K562 (cell line): ENCODE measurements around the gene ZNF83. TPM values are rescaled to one million over a fixed set of nuclear protein-coding genes. Genes with fewer than 3 reads are reported as not detected.

ENCODE experiments used
- CBX3 ChIP-seq, 2 experiments: IDR thresholded peaks; 1 replicate in 1 of 2; 2 replicates in 1 of 2; pipeline ENCODE4 v1.6.1; 2012; ENCODE audit warnings: inconsistent platforms in 2 of 2, low read length in 2 of 2, borderline replicate concordance in 1 of 2, control low read depth in 1 of 2
- ELF4 ChIP-seq: fragments of 450-650 bp; formaldehyde crosslinking; IDR thresholded peaks from 2 replicates; pipeline ENCODE4 v1.4.0; 2022; ENCODE audit warnings: missing genetic modification characterization
- FOXA3 ChIP-seq, 2 experiments: fragments of 450-650 bp in 1 of 2; sonication (generic) in 1 of 2; formaldehyde crosslinking; IDR thresholded peaks in 1 of 2; conservative IDR thresholded peaks in 1 of 2; 2 replicates each; pipeline versions ENCODE4 v1.4.0 to v1.8.0; 2020 to 2022; ENCODE audit warnings: mild to moderate bottlenecking in 2 of 2, missing genetic modification reagents in 1 of 2
- GTF2E2 ChIP-seq: fragments of 200-800 bp; sonication (Bioruptor generic); IDR thresholded peaks from 2 replicates; pipeline ENCODE4 v1.6.1; 2016; ENCODE audit warnings: missing genetic modification characterization, missing compliant biosample characterization
- POLR2B ChIP-seq: fragments of 450-650 bp; IDR thresholded peaks from 2 replicates; pipeline ENCODE4 v1.6.1; 2018; ENCODE audit warnings: low read depth; ENCODE audit not compliant: partially characterized antibody
- POLR2G ChIP-seq: fragments of 200-400 bp; formaldehyde crosslinking; IDR thresholded peaks from 2 replicates; pipeline ENCODE4 v1.6.1; 2017; ENCODE audit warnings: low read depth, mild to moderate bottlenecking, antibody characterized with exemption, low read length, moderate library complexity
- RUNX1 ChIP-seq: sonication (generic); IDR thresholded peaks from 2 replicates; pipeline ENCODE4 v1.6.1; 2016; ENCODE audit warnings: antibody characterized with exemption, low read depth
- SMAD3 ChIP-seq: fragments of 450-650 bp; formaldehyde crosslinking; conservative IDR thresholded peaks from 2 replicates; pipeline ENCODE4 v1.4.0; 2020; ENCODE audit warnings: mild to moderate bottlenecking
- SRSF9 ChIP-seq: fragments of 200-400 bp; formaldehyde crosslinking; IDR thresholded peaks from 2 replicates; pipeline ENCODE4 v1.6.1; 2017; ENCODE audit warnings: low read depth, low read length, borderline replicate concordance
- STAT5A ChIP-seq: IDR thresholded peaks from 2 replicates; pipeline ENCODE4 v1.6.1; 2012; ENCODE audit warnings: low read length, inconsistent platforms, borderline replicate concordance
- TCF7L2 ChIP-seq: fragments of 150-350 bp; IDR thresholded peaks from 2 replicates; pipeline ENCODE4 v1.6.1; 2016; ENCODE audit warnings: low read depth, mild to moderate bottlenecking, low read length, moderate library complexity
- TOE1 ChIP-seq, 2 experiments: fragments of 450-650 bp in 1 of 2; sonication (generic) in 1 of 2; formaldehyde crosslinking in 1 of 2; IDR thresholded peaks; 2 replicates each; pipeline versions ENCODE4 v1.7.1 to v1.8.0; 2016 to 2022; ENCODE audit warnings: borderline replicate concordance in 2 of 2, mild to moderate bottlenecking in 2 of 2, antibody characterized with exemption in 1 of 2, inconsistent platforms in 1 of 2, low read depth in 1 of 2, missing genetic modification reagents in 1 of 2, moderate library complexity in 1 of 2
- XRCC3 ChIP-seq: fragments of 450-650 bp; IDR thresholded peaks from 2 replicates; pipeline ENCODE4 v1.6.1; 2017; ENCODE audit warnings: mild to moderate bottlenecking, moderate library complexity
- XRCC4 ChIP-seq: IDR thresholded peaks from one replicate; pipeline ENCODE4 v1.6.1; 2011; ENCODE audit not compliant: insufficient read depth, insufficient read length; ENCODE audit errors: extremely low read depth
- ZNF239 ChIP-seq: fragments of 250-450 bp; sonication (Bioruptor Pico); IDR thresholded peaks from 2 replicates; pipeline ENCODE4 v1.4.0; 2020; ENCODE audit warnings: mild to moderate bottlenecking
- ZNF354B ChIP-seq: fragments of 250-450 bp; sonication (Bioruptor Pico); IDR thresholded peaks from 2 replicates; pipeline ENCODE4 v1.4.0; 2020
- polyA plus RNA-seq, 8 experiments: library from polyadenylated mRNA; depleted of rRNA in 4 of 8; stranded (reverse) in 5 of 8; unstranded in 3 of 8; fragments of >200 nt; fragmentation: Nextera tagmentation in 2 of 8; fragmentation: Illumina TruSeq in 1 of 8; extraction: Ambion mirVana in 2 of 8; extraction: Trizol in 1 of 8; gene quantifications; 2 replicates each; pipeline versions ENCODE4 v1.2.1 to v1.2.3, GENCODE V29; 2011 to 2014; ENCODE audit warnings: inconsistent platforms in 1 of 8, missing spikeins in 1 of 8
- total RNA-seq, 7 experiments: library from RNA; depleted of rRNA in 6 of 7; stranded (reverse); fragments of >200 nt in 6 of 7; fragmentation: Illumina TruSeq in 2 of 7; extraction: Trizol in 2 of 7; gene quantifications; 2 replicates each; pipeline versions ENCODE4 v1.2.1 to v1.2.3, GENCODE V29; 2011 to 2021; ENCODE audit warnings: low replicate concordance in 1 of 7
- TF ChIP-seq, protein P1 (sequence below): fragments of 450-650 bp; IDR thresholded peaks from 2 replicates; pipeline ENCODE4 v1.6.1; 2016; ENCODE audit warnings: borderline replicate concordance
- TF ChIP-seq, protein P2 (sequence below): fragments of 250-450 bp; sonication (Bioruptor Pico); IDR thresholded peaks from 2 replicates; pipeline ENCODE4 v1.4.0; 2020; ENCODE audit warnings: mild to moderate bottlenecking, moderate library complexity
- TF ChIP-seq, protein P3 (sequence below): sonication (generic); formaldehyde crosslinking; IDR thresholded peaks from 2 replicates; pipeline ENCODE4 v1.8.0; 2022; ENCODE audit warnings: missing genetic modification reagents, mild to moderate bottlenecking, moderate library complexity, borderline replicate concordance
- TF ChIP-seq, protein P4 (sequence below): fragments of 250-450 bp; sonication (Bioruptor Pico); IDR thresholded peaks from 2 replicates; pipeline ENCODE4 v1.5.0; 2021

ZNF83 gene
- total and polyA plus RNA-seq, 9 of the 15 experiments (the other 6 are each of a cell fraction or from before 2014, with no cell fraction given) = 18.6 to 74.3 (median 51.9) TPM

DNA sequence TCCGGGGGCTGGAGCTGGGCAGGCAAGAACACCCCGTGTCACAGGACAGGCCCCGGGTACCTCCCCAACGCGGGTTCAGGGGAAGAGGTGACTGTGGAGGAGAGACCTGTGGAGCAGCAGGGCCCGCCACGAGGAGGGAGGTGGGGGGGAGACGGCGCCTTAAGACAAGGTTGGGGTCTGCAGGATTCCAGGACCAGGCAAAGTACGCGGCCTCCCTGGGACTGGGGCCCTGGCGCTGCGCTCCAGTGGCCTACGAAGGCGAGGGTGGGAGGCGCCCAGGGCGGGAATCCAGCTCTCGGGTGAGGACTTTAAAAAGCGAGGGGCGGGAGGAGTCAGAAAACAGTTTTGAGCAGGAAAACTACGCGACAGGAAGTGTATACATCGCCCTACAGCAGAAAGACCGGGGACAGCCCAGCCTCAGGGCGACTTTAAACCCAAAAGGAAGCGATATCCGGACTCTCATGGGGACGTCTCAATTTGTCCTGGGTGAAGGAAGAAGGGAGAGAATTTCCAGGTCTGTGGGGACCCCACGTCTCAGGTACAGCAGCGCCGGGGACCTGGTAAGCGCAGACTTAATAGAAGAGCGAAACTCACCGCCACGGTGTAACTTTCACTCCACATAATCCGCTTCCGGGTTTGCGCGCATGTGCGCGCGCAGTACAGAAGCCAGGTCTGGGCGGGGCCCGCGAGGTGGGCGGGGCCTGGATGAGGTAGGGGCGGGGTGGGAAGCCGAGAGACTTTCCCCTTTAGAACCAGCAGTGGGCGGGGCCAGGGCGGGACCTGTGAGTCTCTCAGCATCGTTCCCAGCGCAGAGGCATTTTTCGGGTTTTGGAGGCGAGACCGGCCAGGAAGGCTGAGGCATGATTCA is at the start of gene ZNF83 (continued):
- TF ChIP-seq, protein P1, sequence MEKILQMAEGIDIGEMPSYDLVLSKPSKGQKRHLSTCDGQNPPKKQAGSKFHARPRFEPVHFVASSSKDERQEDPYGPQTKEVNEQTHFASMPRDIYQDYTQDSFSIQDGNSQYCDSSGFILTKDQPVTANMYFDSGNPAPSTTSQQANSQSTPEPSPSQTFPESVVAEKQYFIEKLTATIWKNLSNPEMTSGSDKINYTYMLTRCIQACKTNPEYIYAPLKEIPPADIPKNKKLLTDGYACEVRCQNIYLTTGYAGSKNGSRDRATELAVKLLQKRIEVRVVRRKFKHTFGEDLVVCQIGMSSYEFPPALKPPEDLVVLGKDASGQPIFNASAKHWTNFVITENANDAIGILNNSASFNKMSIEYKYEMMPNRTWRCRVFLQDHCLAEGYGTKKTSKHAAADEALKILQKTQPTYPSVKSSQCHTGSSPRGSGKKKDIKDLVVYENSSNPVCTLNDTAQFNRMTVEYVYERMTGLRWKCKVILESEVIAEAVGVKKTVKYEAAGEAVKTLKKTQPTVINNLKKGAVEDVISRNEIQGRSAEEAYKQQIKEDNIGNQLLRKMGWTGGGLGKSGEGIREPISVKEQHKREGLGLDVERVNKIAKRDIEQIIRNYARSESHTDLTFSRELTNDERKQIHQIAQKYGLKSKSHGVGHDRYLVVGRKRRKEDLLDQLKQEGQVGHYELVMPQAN = peak; percentile 77
- TF ChIP-seq, protein P2, sequence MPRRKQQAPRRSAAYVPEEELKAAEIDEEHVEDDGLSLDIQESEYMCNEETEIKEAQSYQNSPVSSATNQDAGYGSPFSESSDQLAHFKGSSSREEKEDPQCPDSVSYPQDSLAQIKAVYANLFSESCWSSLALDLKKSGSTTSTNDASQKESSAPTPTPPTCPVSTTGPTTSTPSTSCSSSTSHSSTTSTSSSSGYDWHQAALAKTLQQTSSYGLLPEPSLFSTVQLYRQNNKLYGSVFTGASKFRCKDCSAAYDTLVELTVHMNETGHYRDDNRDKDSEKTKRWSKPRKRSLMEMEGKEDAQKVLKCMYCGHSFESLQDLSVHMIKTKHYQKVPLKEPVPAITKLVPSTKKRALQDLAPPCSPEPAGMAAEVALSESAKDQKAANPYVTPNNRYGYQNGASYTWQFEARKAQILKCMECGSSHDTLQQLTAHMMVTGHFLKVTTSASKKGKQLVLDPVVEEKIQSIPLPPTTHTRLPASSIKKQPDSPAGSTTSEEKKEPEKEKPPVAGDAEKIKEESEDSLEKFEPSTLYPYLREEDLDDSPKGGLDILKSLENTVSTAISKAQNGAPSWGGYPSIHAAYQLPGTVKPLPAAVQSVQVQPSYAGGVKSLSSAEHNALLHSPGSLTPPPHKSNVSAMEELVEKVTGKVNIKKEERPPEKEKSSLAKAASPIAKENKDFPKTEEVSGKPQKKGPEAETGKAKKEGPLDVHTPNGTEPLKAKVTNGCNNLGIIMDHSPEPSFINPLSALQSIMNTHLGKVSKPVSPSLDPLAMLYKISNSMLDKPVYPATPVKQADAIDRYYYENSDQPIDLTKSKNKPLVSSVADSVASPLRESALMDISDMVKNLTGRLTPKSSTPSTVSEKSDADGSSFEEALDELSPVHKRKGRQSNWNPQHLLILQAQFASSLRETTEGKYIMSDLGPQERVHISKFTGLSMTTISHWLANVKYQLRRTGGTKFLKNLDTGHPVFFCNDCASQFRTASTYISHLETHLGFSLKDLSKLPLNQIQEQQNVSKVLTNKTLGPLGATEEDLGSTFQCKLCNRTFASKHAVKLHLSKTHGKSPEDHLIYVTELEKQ (CRISPR knock-in tag) = no peak
- TF ChIP-seq STAT5A (no peak), ELF4 (CRISPR knock-in tag) (0 out of 2 replicates have a peak, but pooled peaks have one; percentile 16), XRCC3 (no peak), POLR2G (peak; percentile 71), TOE1 (IDR thresholded peaks at IDR 0.05; ENCODE audit: borderline replicate concordance) (0 out of 2 replicates have a peak, but pooled peaks have one; percentile 18), TOE1 (CRISPR knock-in tag; IDR thresholded peaks at IDR 0.05; ENCODE audit: borderline replicate concordance, low read depth) (no peak), RUNX1 (no peak), GTF2E2 (tag) (peak; percentile 60; the same call in 1 of the 2 replicates), TCF7L2 (no peak), SRSF9 (no peak), FOXA3 (CRISPR knock-in tag; conservative IDR thresholded peaks at IDR 0.05 in 1 of 2, IDR thresholded peaks at IDR 0.05 in 1 of 2) (no peak), ZNF354B (CRISPR knock-in tag) (no peak), ZNF239 (no peak), CBX3 (IDR thresholded peaks at IDR 0.05; ENCODE audit: borderline replicate concordance in 1 of 2, low read length in 2 of 2) (no peak), SMAD3 (CRISPR knock-in tag) (no peak), XRCC4 (no peak), POLR2B (peak; percentile 69)
- TF ChIP-seq, protein P3, sequence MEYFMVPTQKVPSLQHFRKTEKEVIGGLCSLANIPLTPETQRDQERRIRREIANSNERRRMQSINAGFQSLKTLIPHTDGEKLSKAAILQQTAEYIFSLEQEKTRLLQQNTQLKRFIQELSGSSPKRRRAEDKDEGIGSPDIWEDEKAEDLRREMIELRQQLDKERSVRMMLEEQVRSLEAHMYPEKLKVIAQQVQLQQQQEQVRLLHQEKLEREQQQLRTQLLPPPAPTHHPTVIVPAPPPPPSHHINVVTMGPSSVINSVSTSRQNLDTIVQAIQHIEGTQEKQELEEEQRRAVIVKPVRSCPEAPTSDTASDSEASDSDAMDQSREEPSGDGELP = no peak
- TF ChIP-seq, protein P4, sequence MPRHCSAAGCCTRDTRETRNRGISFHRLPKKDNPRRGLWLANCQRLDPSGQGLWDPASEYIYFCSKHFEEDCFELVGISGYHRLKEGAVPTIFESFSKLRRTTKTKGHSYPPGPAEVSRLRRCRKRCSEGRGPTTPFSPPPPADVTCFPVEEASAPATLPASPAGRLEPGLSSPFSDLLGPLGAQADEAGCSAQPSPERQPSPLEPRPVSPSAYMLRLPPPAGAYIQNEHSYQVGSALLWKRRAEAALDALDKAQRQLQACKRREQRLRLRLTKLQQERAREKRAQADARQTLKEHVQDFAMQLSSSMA (CRISPR knock-in tag) = no peak
